Mucosa of stomach (tissue), 1 donor: ENCODE data around the gene PRPF8.
A peak's percentile ranks its signal among the peaks of the same experiment; 100 is the strongest.

Experiments used
- H3K27me3 ChIP-seq: one replicate; pipeline ENCODE4 v1.7.0; 2013; ENCODE audit warnings: mild to moderate bottlenecking, low read length; ENCODE audit not compliant: control insufficient read depth, insufficient read depth
- H3K36me3 ChIP-seq: one replicate; pipeline ENCODE4 v1.7.0; 2013; ENCODE audit warnings: low read length; ENCODE audit not compliant: control insufficient read depth, insufficient read depth
- H3K4me1 ChIP-seq: one replicate; pipeline ENCODE4 v1.7.0; 2013; ENCODE audit warnings: mild to moderate bottlenecking, low read length; ENCODE audit not compliant: control insufficient read depth, insufficient read depth
- H3K4me3 ChIP-seq: one replicate; pipeline ENCODE4 v1.7.0; 2013; ENCODE audit warnings: low read length
- H3K9ac ChIP-seq: one replicate; pipeline ENCODE4 v1.7.0; 2013; ENCODE audit warnings: mild to moderate bottlenecking, low read length, moderate library complexity
- H3K9me3 ChIP-seq: one replicate; pipeline ENCODE4 v1.7.0; 2013; ENCODE audit warnings: mild to moderate bottlenecking, low read length, moderate library complexity; ENCODE audit not compliant: control insufficient read depth
- donor health status: Pancreatic carcinoma.

The PRPF8 gene

DNA sequence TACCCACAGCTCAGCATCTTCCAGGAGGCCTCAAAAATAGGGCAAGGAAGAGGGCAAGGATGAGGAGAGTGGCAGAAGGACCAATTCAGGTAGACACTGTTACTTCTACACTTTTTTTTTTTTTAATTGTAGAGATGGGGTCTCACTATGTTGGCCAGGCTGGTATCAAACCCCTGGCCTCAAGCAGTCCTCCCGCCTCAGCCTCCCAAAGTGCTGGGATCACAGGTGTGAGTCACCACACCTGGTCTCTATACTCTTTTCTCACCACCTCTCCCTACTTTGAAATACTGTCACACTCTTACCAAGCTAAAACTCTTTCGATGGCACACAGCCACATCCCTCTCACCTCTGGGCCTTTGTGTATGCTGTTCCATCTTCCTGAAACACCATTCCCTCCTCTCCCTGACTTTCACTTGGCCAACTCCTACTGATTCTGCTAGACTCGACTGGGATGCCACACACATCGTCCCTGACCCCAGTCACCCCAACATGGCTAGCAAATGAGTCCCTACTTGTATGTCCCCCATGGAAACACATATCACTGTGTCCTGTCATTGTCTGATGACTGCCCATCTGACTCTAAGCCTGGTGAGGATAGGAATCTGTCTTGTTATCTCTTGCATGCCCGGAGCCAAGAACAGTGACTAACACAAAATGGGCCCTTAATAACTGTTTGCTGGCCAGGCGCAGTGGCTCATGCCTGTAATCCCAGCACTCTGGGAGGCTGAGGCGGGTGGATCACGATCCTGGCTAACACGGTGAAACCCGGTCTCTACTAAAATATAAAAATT, 48.8 kb downstream of the PRPF8 start:
- Histone ChIP-seq H3K36me3 (no peaks in the 10 kb centered on the region), H3K4me1 (no peaks in the 10 kb centered on the region), H3K27me3 (no peaks in the 10 kb centered on the region), H3K9ac (no peak overlapping the region), H3K4me3 (no peak overlapping the region), H3K9me3 (no peaks in the 10 kb centered on the region)

DNA sequence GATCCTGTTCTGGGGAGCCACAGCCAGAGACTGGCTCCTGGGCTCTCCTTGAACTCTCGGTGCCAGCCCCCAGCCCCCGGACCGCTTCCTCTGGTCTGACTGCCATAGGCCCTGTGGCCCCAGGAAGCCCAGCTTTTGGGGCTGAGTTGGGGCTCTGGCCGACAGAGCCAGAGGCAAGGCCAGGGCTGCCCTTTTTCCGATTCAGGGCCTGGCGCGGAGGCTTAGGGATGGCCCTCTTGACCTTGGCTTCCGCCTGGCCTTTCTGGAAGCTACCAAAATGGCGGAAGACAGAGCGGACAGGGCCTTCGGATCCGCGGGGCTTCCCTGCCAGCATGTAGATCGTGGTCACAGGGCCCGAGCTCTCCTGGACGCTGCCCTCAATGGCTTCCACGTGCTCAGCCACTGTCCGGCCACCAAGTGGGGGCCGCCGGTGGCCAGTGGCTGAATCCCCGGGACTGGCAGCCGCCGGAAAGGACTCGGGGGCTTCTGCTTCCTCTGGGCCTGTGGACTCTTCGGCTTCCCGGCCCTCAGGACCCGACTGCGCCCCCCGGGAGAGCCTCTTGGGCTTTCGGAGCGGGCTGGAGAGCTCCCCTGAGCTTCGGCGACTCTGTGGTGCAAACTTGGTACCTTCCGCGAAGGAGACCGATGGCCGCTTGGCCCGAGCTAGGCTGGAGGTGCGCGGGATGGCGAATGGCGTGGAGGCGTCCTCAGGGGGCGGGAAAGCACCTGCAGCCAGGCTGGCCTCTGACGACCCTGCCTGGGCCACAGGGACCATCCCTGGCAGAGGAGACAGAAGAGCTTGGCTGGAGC, 49.6 kb downstream of the PRPF8 start:
- Histone ChIP-seq H3K9ac (no peak overlapping the region), H3K4me3 (no peak overlapping the region), H3K4me1 (no peaks in the 10 kb centered on the region), H3K27me3 (no peaks in the 10 kb centered on the region), H3K36me3 (no peaks in the 10 kb centered on the region), H3K9me3 (no peaks in the 10 kb centered on the region)

DNA sequence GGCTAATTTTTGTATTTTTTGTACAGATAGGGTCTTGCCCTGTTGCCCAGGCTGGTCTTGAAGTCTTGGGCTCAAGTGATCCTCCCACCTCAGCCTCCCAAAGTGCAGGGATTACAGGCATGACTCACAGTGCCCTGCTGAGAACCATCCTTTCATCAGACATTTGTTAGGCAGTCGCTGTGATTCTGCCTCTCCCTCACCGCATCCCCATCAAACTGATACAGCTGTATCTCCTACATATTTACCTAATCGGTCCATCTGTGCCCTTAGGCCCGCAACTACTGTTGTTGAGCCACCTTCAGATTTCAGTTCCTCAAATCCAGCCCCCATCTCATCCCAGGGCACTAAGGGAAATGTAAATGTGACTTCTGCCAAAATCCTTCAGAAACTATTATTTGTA, 54.0 kb downstream of the PRPF8 start:
- Histone ChIP-seq H3K9ac (no peak overlapping the region), H3K27me3 (no peaks in the 10 kb centered on the region), H3K4me3 (no peak overlapping the region), H3K36me3 (no peaks in the 10 kb centered on the region), H3K9me3 (no peaks in the 10 kb centered on the region), H3K4me1 (peaks cover 26% of the 10 kb centered on the region)

DNA sequence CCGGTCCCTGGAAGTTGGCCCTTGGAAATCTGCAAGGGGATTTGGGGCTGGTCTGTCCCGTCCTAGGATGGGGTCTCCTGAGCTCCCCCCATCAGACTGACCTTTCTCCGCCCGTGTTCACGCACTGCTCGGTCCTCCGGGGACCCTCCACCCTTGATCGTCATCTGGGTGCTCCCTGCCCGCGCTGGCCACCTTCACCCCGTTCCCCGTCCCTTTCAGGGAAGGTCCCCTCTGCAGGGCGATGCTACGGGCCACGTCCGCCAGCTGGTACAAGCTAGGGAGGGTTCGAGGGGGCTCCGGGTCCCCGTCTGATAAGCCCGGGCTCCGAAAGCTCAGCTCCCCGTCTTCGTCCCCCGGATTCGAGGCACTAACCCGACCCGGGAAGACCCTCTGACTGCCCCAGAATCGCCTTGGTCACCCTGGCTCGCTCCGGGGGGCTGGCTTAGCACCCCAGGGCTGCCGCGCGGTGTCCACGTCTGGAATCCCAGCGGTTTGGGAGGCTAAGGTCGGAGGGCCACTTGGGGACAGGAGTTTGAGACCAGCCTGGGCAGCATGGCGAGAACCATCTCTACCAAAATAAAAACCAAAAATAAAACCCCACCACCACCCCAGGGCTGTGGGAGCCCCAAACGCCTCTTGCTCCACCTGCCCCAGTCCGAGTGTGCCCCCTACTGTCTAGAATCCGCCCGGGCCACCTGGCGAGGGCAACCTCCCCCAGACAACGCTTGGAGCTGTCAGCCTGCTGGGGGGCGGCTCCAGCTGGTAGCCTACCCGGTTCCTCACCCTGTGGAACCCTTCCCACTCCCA, 55.0 kb downstream of the PRPF8 start:
- Histone ChIP-seq H3K4me1 (peaks cover 28% of the 10 kb centered on the region), H3K9ac (peak overlapping the region; percentile 80)

DNA sequence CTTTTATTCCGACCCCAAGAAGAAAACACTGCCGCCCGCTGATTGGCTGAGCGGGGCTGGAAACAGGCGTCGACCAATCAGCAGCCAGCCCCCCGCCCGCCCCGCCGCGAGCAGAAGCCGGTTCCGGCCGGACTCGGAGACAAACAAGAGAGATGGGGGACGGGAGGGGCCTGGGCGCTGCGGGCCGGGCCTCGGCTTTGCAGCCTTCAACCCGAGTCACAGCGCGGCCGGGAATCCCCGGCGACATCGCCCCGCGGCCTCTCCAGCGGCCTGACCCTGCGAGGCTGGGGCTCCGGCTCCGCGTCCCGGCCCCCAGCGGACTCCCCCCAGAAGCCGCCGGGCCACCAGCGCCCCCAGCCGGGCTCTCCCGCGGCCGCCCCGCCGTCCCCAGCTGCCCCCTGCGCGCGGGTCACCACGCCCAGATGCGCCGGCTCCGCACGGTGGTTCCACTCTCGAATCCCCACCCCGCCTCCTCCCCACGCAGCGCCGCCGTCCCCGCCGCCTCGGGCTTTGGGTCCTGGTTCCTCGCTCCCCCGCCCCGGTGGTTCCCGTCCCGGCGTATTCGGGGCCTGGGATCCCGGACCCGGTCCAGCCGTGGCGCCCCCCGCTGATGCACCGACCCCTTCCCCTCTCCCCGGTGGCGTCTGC, 55.7 kb downstream of the PRPF8 start:
- Histone ChIP-seq H3K4me3 (peak overlapping the region; percentile 67), H3K36me3 (no peaks in the 10 kb centered on the region), H3K9me3 (no peaks in the 10 kb centered on the region), H3K27me3 (no peaks in the 10 kb centered on the region), H3K9ac (peak overlapping the region; percentile 80), H3K4me1 (peaks cover 28% of the 10 kb centered on the region)

More for the DNA sequence above, 55.0 kb downstream of the PRPF8 start:
- H3K4me3 ChIP-seq, result peak overlapping the region; percentile 60
- H3K27me3 ChIP-seq, result no peaks in the 10 kb centered on the region
- no peaks in the 10 kb centered on the region for H3K36me3 ChIP-seq
- no peaks in the 10 kb centered on the region for H3K9me3 ChIP-seq

DNA sequence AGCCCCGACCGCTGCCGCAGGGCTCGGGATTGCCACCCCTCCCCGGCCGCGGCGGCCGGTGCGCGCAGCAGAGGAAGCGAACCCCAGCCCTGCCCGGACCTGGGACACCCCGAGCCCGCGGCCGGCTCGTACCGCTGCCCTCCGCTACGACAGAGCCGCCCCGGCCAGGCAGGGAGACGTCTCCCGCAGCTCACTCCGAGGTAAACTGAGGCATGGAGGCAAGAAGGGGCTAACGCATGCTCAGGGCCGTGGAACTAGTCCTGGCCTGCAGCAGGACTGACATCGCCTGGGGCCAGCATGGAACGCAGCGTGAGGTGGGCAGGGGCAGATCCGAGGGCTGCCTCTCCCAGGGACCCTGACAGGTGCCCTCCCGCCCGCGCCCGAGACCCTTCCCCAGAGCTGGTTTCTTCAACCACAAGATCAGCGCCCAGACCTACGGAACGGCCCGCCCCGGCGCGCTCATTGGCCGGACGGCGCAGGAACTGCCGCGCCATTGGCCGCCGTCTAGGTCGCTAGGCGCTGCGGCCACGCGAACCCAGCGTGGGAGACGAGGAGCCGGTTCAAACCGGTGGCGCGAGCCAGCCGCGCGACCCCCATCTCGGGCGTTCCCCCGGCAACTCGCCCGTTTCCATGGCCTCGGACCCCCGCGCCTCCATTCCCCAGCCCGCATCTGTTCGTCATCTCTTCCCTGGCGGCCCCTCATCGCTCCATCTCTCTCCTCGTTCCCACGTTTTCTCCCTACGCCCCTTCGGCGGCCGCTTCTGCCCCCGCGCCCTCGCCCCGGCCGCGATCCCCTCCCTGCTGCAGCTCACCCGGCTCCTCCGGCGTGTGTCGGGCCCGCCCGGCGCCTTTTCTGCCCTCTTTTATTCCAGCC, 56.4 kb downstream of the PRPF8 start, which contains the start of gene SLC43A2:
Gene SLC43A2, minus strand, starts transcription at position 853 of the 874 bp plus-strand sequence. CDS start 960 bp downstream, outside the sequence.
- Histone ChIP-seq H3K9ac (peak within 1 kb of the TSS; percentile 80), H3K4me3 (peak within 1 kb of the TSS; percentile 67), H3K4me1 (peaks cover 28% of the 10 kb centered on the region), H3K27me3 (no peaks in the 10 kb centered on the region), H3K36me3 (no peaks in the 10 kb centered on the region), H3K9me3 (no peaks in the 10 kb centered on the region)

DNA sequence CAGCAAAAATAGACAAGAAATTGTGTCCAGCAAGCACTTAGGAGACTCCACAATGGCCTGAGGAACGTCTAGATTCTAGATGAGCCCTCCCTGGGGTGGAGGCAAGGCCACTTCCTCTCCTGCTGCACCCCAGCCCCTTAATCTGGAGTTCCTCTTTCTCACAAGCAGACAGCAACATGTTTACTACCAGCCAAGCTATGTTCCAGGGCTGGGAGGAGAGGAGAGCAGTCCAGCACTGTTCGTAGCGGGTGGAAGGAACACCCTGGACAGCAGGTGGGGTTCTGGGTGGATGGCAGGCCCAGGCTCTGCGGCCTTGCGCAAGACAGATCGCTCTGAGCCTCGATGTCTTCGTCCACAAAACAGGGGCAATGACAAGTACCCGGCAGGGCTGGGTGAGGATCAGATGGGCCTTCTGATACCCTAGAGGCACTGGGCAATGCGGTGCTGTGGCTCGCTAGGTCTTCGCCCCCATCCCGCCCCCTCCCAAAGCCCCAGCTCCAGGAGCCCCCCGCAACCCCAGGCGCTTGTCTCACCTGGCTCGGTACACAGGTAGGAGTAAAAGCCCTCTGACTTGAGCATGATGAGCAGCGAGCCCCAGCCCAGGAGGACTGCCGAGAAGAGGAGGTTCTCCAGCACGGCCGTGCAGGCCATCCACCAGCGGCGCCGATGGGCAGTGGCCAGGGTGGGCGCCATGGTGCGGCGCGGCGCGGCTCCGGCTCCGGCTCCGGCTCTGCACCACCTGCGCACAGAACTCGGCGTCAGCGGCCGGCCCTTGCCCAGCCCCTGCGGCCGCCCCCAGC, 57.3 kb downstream of the PRPF8 start:
- Histone ChIP-seq H3K9ac (peak overlapping the region; percentile 80), H3K4me1 (peaks cover 28% of the 10 kb centered on the region), H3K9me3 (no peaks in the 10 kb centered on the region), H3K36me3 (no peaks in the 10 kb centered on the region), H3K27me3 (no peaks in the 10 kb centered on the region), H3K4me3 (peak overlapping the region; percentile 67)

DNA sequence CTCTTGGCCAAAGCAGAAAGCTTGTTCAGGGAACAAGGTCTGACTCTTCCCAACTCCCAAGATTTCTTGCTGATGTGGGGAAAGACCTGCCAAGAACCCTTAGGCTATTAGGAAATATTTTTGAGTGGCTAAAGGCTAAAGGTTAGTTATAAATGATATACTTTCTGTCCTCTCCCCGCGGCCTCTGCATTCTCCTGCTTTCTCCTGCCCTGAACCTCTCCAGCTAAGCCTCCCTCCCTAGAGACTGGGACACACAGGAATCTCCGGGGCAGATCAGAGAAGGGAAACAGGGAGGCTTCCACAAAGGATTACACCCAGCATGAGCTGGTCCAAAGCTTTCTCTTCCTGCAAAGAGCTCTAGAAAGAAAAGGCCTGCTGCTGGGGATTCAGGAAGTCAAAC, 58.3 kb downstream of the PRPF8 start:
- Histone ChIP-seq H3K4me3 (no peak overlapping the region), H3K4me1 (peaks cover 28% of the 10 kb centered on the region), H3K36me3 (no peaks in the 10 kb centered on the region), H3K27me3 (no peaks in the 10 kb centered on the region), H3K9ac (no peak overlapping the region), H3K9me3 (no peaks in the 10 kb centered on the region)

DNA sequence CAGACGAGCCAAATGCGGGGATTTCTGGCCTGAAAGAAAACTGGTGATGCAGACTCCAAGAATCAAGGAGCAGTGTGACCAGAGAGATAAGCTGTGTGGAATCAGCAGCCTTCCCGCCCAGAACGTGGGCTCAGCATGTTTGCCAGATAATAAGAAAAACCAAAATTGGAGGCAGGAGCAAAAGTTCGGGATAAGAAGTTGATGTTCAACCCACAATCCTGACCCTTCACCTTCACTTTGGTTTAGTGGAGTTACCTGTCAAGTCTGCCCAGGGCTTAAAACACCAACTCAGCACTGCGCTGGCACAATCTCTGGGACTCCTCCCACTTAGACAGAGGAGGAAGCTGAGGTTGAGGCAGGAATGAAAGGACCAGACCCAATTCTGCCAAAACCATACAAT, 59.1 kb downstream of the PRPF8 start:
- Histone ChIP-seq H3K4me1 (peaks cover 28% of the 10 kb centered on the region), H3K9me3 (no peaks in the 10 kb centered on the region), H3K36me3 (no peaks in the 10 kb centered on the region), H3K4me3 (no peak overlapping the region), H3K9ac (no peak overlapping the region), H3K27me3 (no peaks in the 10 kb centered on the region)

DNA sequence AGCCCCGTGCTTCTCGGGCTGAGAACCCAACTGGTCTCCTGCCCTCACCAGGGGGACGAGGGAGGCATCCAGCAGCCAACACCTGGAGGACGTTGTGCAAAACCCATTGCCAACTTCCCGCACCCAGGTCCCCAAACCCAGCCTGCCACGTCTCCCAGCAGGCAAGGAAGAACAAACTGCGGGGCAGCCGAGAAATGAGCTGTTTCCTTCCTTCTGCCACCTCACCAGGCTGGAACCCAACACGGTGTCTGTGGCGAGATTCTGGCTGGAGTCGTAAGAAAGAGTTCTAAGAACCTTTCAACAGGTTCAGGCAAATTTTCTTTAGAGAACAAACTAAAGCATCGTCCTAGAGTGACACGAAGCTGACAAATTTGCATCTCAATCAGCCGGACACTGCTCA, 59.6 kb downstream of the PRPF8 start:
- Histone ChIP-seq H3K9ac (no peak overlapping the region), H3K4me1 (peaks cover 28% of the 10 kb centered on the region), H3K36me3 (no peaks in the 10 kb centered on the region), H3K9me3 (no peaks in the 10 kb centered on the region), H3K27me3 (no peaks in the 10 kb centered on the region), H3K4me3 (no peak overlapping the region)
